GM21619 (cell line): Measurements from ENCODE around the gene GOLGA8S.
"Not testable (repeated sequence)": the region's sequence is repeated elsewhere in the genome, so short reads cannot be mapped to it uniquely, and the experiment has no call there.

Experiments used
- ATAC-seq: cut with Tn5 transposase; IDR thresholded peaks from one replicate; pipeline ENCODE4 v1.9.1; 2021; ENCODE audit not compliant: unreplicated experiment

Gene GOLGA8S

DNA sequence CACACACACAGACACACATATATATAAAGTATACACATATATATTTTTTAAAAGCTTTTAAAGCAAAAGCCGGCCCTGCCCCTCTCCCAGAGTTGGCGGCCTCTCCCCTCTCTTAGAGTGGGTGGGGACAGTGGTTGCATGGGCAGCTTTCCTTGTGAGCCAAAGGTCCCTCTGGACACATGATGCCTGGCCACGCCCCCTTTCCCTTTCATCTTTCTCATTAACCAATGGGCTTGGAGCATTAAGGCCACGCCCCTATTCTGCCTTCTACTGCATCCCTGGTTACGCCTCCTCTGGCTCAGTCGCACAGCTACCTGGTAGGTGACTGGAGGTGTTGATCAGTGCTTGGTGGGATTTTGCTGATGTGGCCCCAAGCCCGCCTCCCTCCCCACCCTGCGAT lies at the start of gene GOLGA8S:
TSS of gene GOLGA8S (plus strand) at position 301 of the 400 bp plus-strand sequence. CDS start at position 363, 62 bp downstream.
- not testable (repeated sequence) for ATAC-seq

- ATAC-seq, result not testable (repeated sequence)
Measured at GRCh38 chr15:23304805-23305204, 49.7 kb upstream of the GOLGA8S start.

DNA sequence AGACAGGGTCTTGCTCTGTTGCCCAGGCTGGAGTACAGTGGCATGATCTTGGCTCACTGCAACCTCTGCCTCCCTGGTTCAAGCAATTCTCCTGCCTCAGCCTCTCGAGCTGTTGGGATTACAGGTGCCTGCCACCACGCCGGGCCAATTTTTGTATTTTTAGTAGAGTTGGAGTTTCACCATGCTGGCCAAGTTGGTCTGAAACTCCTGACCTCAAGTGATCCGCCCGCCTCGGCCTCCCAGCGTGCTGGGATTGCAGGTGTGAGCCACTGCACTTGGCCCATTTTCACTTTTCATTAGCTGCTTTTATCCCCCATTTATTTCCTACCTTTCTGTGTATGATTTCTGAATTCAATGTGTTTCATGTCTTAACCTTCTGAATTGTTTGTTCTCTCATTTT lies 48.6 kb upstream of the GOLGA8S start:
- not testable (repeated sequence) for ATAC-seq

DNA sequence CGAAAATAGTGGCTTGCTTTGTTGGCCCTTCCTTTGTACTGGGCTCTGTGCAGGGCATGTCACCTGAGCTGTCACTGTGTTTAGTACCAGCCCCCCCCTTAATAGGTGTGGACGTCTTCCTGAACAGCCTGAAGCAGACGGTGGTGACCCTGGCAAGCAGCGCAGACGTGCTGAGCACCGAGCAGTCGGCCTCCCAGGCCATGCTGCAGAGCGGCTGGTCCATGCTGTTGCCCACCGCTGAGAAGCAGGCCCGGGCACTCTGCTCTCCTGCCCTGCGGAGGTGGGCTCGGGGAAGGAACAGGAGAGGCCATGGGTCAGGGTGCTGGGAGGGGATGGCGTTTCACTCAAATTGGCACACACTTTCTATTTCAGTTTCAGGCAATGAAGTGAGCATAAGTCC lies 43.3 kb upstream of the GOLGA8S start:
- not testable (repeated sequence) for ATAC-seq

- not testable (repeated sequence) for ATAC-seq
Measured at GRCh38 chr15:23334096-23334495, 20.5 kb upstream of the GOLGA8S start, which contains the start of gene GOLGA6L26. GOLGA6L26 (minus strand) TSS chr15:23334196; CDS start chr15:23334135, 61 bp downstream.

DNA sequence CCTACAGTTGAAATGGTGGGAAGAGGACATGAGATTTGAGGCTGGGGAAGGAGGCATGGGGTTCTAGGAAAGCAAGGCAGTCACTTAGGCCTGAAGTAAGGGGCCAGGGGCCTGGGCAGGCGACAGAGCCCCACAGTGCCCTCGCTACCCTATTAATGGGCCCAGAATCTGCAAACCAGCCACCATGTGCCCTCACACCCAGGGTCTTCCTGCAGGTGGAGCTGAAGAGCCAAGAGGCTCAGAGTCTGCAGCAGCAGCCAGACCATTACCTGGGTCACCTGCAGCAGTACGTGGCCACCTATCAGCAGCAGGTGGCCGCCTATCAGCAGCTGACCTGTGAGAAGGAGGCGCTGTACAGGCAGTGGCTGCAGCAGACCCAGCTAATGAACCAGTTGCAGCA lies 8.1 kb downstream of the GOLGA8S start:
- not testable (repeated sequence) for ATAC-seq

DNA sequence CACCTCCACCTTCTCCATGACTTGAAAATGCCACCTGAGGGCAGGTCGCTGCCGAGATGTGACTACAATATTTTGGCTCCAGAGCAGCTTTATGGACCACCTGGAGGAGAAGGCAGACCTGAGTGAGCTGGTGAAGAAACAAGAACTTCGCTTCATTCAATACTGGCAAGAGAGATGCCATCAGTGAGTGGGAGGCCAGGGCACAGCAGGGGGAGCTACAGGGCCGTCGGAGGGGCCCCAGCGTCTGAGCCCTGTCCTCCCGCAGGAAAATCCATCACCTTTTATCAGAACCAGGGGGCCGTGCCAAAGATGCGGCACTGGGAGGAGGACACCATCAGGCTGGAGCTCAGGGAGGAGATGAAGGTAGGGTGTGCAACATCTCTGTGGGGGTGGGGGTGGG lies 9.7 kb downstream of the GOLGA8S start:
- not testable (repeated sequence) for ATAC-seq

DNA sequence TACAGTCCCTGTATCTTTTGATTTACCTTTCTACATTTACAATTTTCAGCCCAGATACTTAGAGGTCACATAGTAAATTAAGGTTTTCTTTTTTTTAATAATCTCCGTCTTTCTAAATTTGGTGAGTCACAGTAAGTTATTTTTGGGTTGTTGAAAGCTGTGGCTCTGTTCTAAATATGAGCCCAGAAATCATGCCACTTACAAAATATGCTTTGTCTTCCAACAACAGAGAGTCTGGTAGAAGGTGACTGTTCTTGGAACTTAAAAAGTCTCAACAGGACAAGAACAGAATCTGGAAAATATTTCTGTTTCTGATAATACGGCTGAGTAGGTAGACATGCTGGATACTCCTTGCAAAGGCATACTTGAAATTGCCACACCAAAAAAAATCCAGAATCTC lies 16.0 kb downstream of the GOLGA8S start:
- ATAC-seq, result no peak

DNA sequence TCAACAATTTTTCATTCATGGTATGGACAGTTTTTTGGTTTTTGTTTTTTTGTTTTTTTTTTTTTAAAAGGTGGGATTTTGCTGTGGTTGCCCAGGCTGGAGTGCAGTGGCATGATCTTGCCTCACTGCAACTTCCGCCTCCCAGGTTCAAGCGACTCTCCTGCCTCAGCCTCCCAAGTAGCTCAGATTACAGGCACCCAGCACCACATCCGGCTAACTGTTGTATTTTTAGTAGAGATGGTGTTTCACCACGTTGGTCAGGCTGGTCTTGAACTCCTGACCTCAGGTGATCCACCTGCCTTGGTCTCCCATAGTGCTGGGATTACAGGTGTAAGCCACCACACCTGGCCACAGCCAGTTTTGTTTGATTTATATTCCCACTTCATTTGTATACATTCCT lies 16.6 kb downstream of the GOLGA8S start:
- ATAC-seq, result not testable (repeated sequence)

- not testable (repeated sequence) for ATAC-seq
Measured at GRCh38 chr15:23371868-23372267, 17.3 kb downstream of the GOLGA8S start.

DNA sequence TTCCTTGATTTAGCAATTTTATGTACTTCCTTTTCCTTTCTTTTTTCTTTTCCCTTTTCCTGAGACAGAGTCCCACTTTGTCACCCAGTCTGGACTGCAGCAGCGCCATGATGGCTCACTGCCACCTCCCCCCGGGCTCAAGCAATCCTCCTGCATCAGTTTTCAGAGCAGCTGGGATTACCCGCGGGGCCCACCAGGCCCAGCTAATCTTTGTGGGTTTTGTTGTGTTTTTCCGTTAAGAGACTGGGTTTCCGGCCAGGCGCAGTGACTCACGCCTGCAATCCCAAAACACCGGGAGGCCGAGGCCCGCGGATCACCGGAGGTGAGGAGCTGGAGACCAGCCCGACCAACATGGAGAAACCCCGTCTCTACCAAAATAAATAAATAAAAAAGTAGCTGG lies 17.7 kb downstream of the GOLGA8S start:
- no peak for ATAC-seq

GRCh38 chr15:23372891-23373600 lies 18.5 kb downstream of the GOLGA8S start:
- ATAC-seq, result not testable (repeated sequence)

- not testable (repeated sequence) for ATAC-seq
Measured at GRCh38 chr15:23374226-23374625, 19.7 kb downstream of the GOLGA8S start.

GRCh38 chr15:23378946-23379345 lies 24.4 kb downstream of the GOLGA8S start:
- ATAC-seq, result not testable (repeated sequence)

- not testable (repeated sequence) for ATAC-seq
Measured at GRCh38 chr15:23380700-23381099, 26.2 kb downstream of the GOLGA8S start.

GRCh38 chr15:23381192-23381591 lies 26.6 kb downstream of the GOLGA8S start:
- ATAC-seq, result not testable (repeated sequence)

DNA sequence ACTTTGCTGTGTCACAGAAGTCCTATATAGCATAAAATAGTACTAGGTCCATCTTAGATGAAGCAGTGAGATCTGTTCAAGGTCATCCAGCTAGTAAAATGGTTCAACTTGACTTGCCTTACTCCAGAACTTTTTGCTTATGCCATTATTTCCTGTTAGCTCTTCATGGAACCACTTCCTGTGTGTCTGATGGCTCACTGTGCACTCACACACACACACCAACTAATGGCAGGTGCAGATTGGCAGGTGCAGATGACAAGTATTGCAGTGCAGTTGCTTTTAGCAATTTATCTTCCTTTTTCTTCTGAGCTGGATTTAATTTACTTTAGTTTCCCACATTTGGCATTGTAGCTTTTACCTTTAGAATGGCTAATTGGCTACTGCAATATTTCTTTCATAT lies 29.8 kb downstream of the GOLGA8S start:
- ATAC-seq, result no peak

GRCh38 chr15:23385886-23386430 lies 31.4 kb downstream of the GOLGA8S start:
- no peak for ATAC-seq

DNA sequence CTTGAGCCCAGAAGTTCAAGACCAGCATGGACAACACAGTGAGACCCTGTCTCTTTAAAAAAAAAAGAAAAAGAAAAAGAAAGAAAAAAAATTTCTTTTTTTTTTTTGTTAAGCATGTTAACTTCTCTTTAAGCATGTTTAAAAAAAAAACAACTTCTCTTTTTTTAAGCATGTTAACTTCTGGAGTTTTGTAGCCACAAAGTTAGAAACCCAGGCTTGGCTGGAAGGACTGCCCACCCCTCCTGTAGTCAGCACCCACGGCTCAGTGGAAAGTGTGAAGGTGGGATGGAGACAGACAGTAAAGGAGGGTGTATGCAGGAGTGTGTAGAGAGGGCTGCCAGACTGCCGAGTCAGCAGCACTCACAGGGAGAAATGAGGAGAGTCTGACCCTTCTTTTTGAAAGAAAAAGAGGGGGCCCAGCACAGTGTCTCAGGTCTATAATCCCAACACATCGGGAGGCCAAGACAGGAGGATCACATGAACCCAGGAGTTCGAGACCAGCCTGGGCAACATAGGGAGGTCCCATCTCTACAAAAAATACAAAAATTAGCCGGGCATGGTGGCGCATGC lies 33.2 kb downstream of the GOLGA8S start:
- no peak for ATAC-seq

GRCh38 chr15:23395030-23395692 lies 40.6 kb downstream of the GOLGA8S start:
- no peak for ATAC-seq

- no peak for ATAC-seq
Measured at GRCh38 chr15:23395832-23396231, 41.3 kb downstream of the GOLGA8S start.

DNA sequence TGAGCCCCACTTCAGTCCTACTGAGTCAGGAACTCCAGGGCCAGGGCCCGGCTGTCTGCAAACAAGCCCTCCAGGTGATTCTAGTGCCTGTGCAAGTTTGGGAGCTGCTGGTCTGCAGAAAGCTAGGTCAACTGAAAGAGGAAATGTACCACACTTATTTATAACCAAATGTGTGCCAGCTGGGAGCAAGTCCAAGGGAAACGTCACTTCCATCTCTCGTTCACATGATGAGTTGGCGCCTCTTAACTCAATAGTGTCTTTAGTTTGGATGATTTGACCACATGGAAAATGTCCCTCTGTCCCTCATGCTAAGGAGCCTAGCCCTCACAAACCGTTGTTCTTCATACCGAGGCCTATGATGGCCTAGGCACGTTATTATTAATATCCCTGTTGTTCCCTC lies 43.2 kb downstream of the GOLGA8S start:
- ATAC-seq, result no peak
